Activated CD8-positive, alpha-beta T cell treated with anti-CD3 and anti-CD28 coated beads for 36 hours (primary cell): ENCODE measurements around the gene PTCRA. TPM values are rescaled to one million over a fixed set of nuclear protein-coding genes. Genes with fewer than 3 reads are reported as not detected.
"Not testable (repeated sequence)": the region's sequence is repeated elsewhere in the genome, so short reads cannot be mapped to it uniquely, and the experiment has no call there.

Experiments
- ATAC-seq: fragments of 200-7000 bp; cut with Tn5 transposase; one replicate; pipeline ENCODE4 v1.10.0; 2021; ENCODE audit warnings: mild to moderate bottlenecking, moderate library complexity
- CTCF ChIA-PET: fragments of 350-600 bp; sonication (Branson Sonifier 250); formaldehyde crosslinking; loops from one replicate; lab custom pipeline; 2021; ENCODE audit warnings: antibody characterized with exemption; lab: Charles Lee
- POLR2A ChIA-PET: fragments of 350-600 bp; sonication (Branson Sonifier 250); formaldehyde crosslinking; loops from one replicate; lab custom pipeline; 2021; ENCODE audit warnings: antibody characterized with exemption; lab: Charles Lee
- DNase-seq: peaks from one replicate; pipeline ENCODE4 v3.0.0-alpha.2; 2020
- H3K27ac Mint-ChIP-seq: one replicate; pipeline ENCODE4 v1.8.0; 2021; ENCODE audit warnings: mild to moderate bottlenecking, mixed read lengths
- H3K27me3 Mint-ChIP-seq: one replicate; pipeline ENCODE4 v1.8.0; 2021; ENCODE audit warnings: mixed read lengths
- H3K36me3 Mint-ChIP-seq: one replicate; pipeline ENCODE4 v1.8.0; 2021; ENCODE audit warnings: low read depth, mixed read lengths
- H3K4me1 Mint-ChIP-seq: one replicate; pipeline ENCODE4 v1.8.0; 2021; ENCODE audit warnings: low read depth, mixed read lengths
- H3K4me3 Mint-ChIP-seq: one replicate; pipeline ENCODE4 v1.8.0; 2021; ENCODE audit warnings: mild to moderate bottlenecking, moderate library complexity, mixed read lengths
- H3K9me3 Mint-ChIP-seq: one replicate; pipeline ENCODE4 v1.8.0; 2021; ENCODE audit warnings: mixed read lengths
- CTCF ChIP-seq: fragments of 200-600 bp; IDR thresholded peaks from one replicate; pipeline ENCODE4 v1.8.0; 2022; ENCODE audit warnings: antibody characterized with exemption, mild to moderate bottlenecking
- intact Hi-C: fragments of 100-400 bp; cut with micrococcal nuclease; formaldehyde crosslinking; loops from one replicate; pipeline ENCODE4 v1.10.0; 2022
- total RNA-seq, 2 experiments: library from RNA; stranded (reverse); gene quantifications; one replicate each; pipeline ENCODE4 v1.2.3, GENCODE V29; 2021

PTCRA gene
- total RNA-seq, 2 experiments from 2014 or later: not detected

- no peak overlapping the region for H3K4me3 Mint-ChIP-seq
- CTCF ChIA-PET: no interaction called here
- no peak for ATAC-seq
Observed at GRCh38 chr6:42947950-42948349, 32.1 kb downstream of the PTCRA start.

GRCh38 chr6:42952389-42952788 lies 36.5 kb downstream of the PTCRA start:
- ChIA-PET POLR2A (interaction anchor here (0.7 to 1.1 kb wide), 3 partner anchors 16 to 148 kb away, joined by 3 to 4 read pairs (median 3); partner anchors contain the start of gene CNPY3), CTCF (no interaction called here)
- no peaks in the 10 kb centered on the region for H3K27me3 Mint-ChIP-seq

More at GRCh38 chr6:42947950-42948349, 32.1 kb downstream of the PTCRA start:
- TF ChIP-seq CTCF: no peak
- H3K9me3 Mint-ChIP-seq: no peaks in the 10 kb centered on the region
- no peaks in the 10 kb centered on the region for H3K4me1 Mint-ChIP-seq
- intact Hi-C loops: no loop called here
- DNase-seq: no peak
- peaks cover 7% of the 10 kb centered on the region for H3K36me3 Mint-ChIP-seq
- POLR2A ChIA-PET: no interaction called here
- peak overlapping the region; percentile 8 for H3K27ac Mint-ChIP-seq
- H3K27me3 Mint-ChIP-seq: no peaks in the 10 kb centered on the region

GRCh38 chr6:42954405-42954804 lies 38.6 kb downstream of the PTCRA start:
- ATAC-seq, H3K4me3 Mint-ChIP-seq, H3K36me3 Mint-ChIP-seq, CTCF ChIA-PET, H3K9me3 Mint-ChIP-seq, H3K27me3 Mint-ChIP-seq, H3K27ac Mint-ChIP-seq, DNase-seq, H3K4me1 Mint-ChIP-seq, POLR2A ChIA-PET, intact Hi-C loops: not testable (repeated sequence)

More at GRCh38 chr6:42952389-42952788, 36.5 kb downstream of the PTCRA start:
- no peaks in the 10 kb centered on the region for H3K4me1 Mint-ChIP-seq
- TF ChIP-seq CTCF: no peak
- H3K4me3 Mint-ChIP-seq: no peak overlapping the region
- intact Hi-C loops: no loop called here
- peaks cover 4% of the 10 kb centered on the region for H3K36me3 Mint-ChIP-seq
- no peak overlapping the region for H3K27ac Mint-ChIP-seq
- ATAC-seq (no peak), DNase-seq (no peak)
- no peaks in the 10 kb centered on the region for H3K9me3 Mint-ChIP-seq

- CTCF ChIA-PET: interaction anchor here (0.9 to 1.0 kb wide), 2 partner anchors 57 to 186 kb away, joined by 4 to 7 read pairs; no protein-coding TSS in a partner anchor
- no peak for DNase-seq
- no peak for TF ChIP-seq CTCF
- no peak overlapping the region for H3K27ac Mint-ChIP-seq
- no peak for ATAC-seq
- no peaks in the 10 kb centered on the region for H3K27me3 Mint-ChIP-seq
- no peaks in the 10 kb centered on the region for H3K9me3 Mint-ChIP-seq
- H3K4me1 Mint-ChIP-seq: peaks cover 8% of the 10 kb centered on the region
- POLR2A ChIA-PET: interaction anchor here (1.3 kb wide), 1 partner anchor 12 kb away, joined by 3 read pairs; no protein-coding TSS in a partner anchor
- no peaks in the 10 kb centered on the region for H3K36me3 Mint-ChIP-seq
- intact Hi-C loops: no loop called here
- no peak overlapping the region for H3K4me3 Mint-ChIP-seq
Observed at GRCh38 chr6:42958125-42958524, 42.3 kb downstream of the PTCRA start.

- ATAC-seq: no peak
- DNase-seq: no peak
- no peak overlapping the region for H3K4me3 Mint-ChIP-seq
- ChIA-PET CTCF (no interaction called here), POLR2A (interaction anchor here (0.6 kb wide), 1 partner anchor 8 kb away, joined by 3 read pairs; no protein-coding TSS in a partner anchor)
- no peaks in the 10 kb centered on the region for H3K9me3 Mint-ChIP-seq
- H3K27me3 Mint-ChIP-seq: no peaks in the 10 kb centered on the region
- H3K4me1 Mint-ChIP-seq: peaks cover 8% of the 10 kb centered on the region
- no peak overlapping the region for H3K27ac Mint-ChIP-seq
- H3K36me3 Mint-ChIP-seq: no peaks in the 10 kb centered on the region
- TF ChIP-seq CTCF: no peak
- intact Hi-C loops: no loop called here
Observed at GRCh38 chr6:42959917-42960242, 44.0 kb downstream of the PTCRA start.
